ELR (cell line): Measurements from ENCODE around the gene PIP5K1A.
A peak's percentile ranks its signal among the peaks of the same experiment; 100 is the strongest.
"Not testable (repeated sequence)": the region's sequence is repeated elsewhere in the genome, so short reads cannot be mapped to it uniquely, and the experiment has no call there.

ENCODE experiments used
- DNase-seq: peaks from one replicate; pipeline ENCODE4 v3.0.0-alpha.2; 2015; ENCODE audit warnings: low read depth

PIP5K1A gene, protein sequence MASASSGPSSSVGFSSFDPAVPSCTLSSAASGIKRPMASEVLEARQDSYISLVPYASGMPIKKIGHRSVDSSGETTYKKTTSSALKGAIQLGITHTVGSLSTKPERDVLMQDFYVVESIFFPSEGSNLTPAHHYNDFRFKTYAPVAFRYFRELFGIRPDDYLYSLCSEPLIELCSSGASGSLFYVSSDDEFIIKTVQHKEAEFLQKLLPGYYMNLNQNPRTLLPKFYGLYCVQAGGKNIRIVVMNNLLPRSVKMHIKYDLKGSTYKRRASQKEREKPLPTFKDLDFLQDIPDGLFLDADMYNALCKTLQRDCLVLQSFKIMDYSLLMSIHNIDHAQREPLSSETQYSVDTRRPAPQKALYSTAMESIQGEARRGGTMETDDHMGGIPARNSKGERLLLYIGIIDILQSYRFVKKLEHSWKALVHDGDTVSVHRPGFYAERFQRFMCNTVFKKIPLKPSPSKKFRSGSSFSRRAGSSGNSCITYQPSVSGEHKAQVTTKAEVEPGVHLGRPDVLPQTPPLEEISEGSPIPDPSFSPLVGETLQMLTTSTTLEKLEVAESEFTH

DNA sequence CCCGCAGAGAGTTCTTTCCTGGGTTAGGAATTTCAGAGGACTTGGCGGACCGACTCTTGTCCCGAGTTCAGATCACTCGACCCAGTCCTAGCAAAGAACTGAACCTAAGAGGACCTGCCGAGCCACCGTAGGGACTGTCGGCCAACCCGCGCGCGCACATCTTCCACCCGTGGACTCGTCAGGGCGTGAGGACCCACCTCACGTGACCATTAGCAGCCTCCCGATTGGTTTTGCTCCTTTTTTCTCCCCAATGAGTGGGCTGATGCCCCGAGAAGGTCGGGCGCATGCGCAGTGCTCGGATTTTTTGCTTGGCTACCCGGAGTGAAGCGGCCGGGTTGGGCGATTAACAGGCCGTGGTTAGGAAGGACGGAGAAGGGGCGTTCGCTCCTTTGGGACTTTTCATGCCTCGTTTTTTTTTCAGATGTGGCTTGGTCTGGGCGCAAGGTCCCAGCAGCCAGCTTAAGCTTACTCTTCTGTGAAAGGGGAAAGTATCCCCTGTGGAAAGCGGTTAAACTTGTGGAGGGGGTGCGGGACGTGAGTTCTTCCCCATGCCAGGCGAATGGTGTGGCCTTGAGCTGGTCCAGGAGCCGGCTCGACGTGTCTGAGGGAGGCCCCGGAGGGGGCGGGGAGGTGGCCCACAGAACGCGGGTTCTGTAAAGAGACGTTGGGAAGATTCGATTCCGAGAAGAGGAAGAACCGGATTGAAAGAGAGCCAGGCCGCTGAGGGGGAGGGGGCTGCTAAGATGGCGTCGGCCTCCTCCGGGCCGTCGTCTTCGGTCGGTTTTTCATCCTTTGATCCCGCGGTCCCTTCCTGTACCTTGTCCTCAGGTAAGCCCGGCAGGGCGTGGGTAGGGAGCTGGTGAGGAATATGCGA lies at the start of gene PIP5K1A:
Gene PIP5K1A, plus strand, starts transcription at position 299 of the 874 bp plus-strand sequence. Its CDS starts 445 bp downstream, at position 744.
- peak; percentile 99 for DNase-seq

DNA sequence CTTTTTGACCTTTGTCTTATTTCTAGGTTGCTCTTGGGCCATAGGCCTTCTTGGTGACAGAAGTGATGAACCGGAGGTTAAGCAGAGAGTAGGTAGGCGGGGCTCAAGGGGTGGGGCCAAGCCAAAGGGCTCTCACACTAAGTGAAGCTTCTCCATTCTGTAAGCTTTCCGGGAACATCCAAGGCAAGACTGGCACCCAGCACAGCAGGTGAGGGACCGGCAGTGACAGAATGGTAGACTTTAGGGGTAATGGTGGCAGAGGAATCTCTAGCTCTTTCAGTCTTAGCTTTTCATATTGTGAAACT lies 41.9 kb upstream of the PIP5K1A start, which contains the start of gene TNFAIP8L2:
Gene TNFAIP8L2, plus strand, starts transcription at position 135 of the 305 bp plus-strand sequence. CDS start 2,049 bp downstream, outside the sequence.
- no peak for DNase-seq

DNA sequence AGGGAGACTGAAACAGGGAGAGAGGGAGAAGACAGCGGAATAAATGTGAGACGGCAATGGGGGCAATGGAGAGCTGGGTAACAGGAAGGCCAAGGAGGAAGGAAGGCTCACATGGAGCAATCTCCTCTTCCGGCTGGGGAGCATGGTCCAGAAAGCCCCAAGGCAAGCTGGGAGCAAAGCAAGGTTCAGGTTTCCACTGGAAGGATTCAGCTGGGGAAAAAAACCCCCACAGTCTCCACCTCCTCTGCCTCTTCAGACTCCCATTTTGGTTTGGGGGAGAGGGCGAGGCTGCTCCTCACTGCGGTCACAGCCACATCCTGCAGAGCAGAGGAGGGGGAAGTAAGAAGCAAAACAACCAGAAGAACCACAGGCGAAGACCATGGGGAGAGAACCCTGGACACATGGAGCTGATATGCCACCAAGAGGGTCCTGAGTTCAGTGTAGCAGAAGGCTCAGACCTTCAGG lies 41.3 kb upstream of the PIP5K1A start:
- no peak for DNase-seq

DNA sequence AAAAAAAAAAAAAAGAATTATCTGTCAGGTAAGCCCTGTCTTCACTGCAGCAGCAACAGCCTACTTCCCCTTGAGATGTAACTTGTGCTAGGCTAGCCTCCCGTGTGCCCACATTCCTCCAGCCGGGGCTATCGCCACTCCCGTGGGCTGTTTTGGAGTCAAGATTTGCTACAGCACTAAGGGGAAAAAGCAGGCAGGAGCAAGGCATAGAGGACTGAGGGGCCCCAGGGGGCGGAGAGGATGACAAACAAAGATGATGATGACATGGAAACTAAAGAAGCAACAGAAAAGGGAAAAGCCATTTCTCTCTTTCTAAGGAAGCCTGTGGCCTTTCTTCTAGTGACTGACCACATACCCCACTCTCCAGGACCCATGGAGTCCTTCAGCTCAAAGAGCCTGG lies 40.0 kb upstream of the PIP5K1A start:
- DNase-seq = no peak

GRCh38 chr1:151158751-151159251 lies 39.6 kb upstream of the PIP5K1A start:
- no peak for DNase-seq

DNA sequence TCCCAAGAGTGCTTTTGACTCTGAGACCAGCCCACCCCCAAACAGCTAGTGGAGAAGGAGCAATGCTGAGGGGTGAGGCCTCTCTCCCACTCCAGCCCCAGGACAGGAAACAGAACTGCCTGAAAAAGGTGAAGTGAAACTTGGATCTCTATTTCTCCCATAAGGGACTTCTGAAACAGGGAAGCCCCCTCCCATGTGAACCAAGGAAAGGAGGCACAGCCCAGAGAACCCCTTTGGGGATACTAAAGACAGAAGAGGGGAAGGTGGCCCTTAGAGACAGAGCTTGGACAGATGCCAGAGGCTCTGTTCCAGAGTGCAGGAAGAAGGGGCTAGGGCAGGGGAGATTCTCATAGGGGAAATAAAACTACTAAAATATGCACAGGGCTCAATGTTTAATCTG lies 39.0 kb upstream of the PIP5K1A start:
- DNase-seq = no peak

- no peak for DNase-seq
Observed at GRCh38 chr1:151164732-151165280, 33.5 kb upstream of the PIP5K1A start.

DNA sequence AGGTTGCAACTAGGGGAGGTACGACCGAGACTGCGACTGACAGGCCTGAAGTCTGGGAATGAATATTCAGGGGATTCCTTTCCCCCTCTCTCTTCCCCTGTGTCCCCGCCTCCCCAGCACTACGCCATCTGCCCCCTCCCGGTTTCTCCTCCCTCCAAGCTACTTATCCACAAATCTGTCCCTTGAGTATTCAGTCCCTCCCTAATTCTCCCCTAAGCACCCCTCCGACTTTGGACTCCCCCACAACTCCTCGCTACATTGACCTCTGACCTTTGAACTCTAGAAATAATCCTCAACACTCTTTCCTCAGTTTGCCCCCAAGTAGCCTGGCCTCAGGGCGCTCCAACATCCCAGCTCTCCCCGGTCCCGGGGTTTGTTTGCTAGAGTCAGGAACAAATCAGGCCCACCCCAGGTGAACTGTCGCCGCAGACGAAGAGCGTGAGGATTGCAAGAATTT lies 33.0 kb upstream of the PIP5K1A start:
- DNase-seq = peak; percentile 54

DNA sequence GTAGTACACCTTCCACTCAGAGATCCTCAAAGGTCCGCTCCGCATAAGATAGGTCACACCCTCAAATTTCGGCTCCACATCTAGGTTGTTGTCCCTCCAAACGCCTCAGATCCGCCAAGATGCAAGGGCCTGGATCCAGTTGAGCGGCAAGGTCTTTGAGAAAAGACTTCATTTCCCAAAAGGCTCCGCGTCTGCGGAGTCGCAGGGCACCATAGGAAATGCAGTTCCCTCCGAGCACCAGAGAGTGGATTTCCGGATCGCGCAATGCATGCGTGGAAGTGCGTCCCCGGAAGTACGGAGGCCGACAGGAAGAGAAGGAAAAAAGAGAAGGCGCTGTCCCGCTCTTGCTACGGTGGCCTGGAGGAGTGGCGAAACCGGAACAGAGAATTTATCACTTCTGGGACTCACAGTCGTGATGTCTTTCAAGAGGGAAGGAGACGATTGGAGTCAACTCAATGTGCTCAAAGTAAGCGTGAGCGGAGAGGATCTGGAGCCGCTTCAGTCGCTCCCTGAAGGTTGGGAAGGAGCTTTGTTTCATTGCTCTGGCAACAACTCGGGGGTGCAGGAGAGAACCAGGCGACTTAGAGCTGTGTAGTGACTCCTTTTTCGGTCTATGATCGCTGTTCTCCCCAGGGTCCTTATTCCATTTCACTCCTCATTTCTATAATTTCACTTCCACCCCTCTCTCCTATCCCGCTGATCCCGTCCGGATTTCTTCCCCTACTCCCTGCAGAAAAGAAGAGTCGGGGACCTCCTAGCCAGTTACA lies 32.4 kb upstream of the PIP5K1A start, which contains the start of the genes LYSMD1 and SCNM1:
Gene LYSMD1, minus strand, starts transcription at position 165 of the 767 bp plus-strand sequence. CDS start 644 bp downstream, outside the sequence.
Gene SCNM1, plus strand, starts transcription at position 407 of the 767 bp plus-strand sequence. Its CDS starts 9 bp downstream, at position 416.
- DNase-seq = peak; percentile 100

GRCh38 chr1:151166505-151166956 lies 31.8 kb upstream of the PIP5K1A start:
- peak; percentile 87 for DNase-seq

DNA sequence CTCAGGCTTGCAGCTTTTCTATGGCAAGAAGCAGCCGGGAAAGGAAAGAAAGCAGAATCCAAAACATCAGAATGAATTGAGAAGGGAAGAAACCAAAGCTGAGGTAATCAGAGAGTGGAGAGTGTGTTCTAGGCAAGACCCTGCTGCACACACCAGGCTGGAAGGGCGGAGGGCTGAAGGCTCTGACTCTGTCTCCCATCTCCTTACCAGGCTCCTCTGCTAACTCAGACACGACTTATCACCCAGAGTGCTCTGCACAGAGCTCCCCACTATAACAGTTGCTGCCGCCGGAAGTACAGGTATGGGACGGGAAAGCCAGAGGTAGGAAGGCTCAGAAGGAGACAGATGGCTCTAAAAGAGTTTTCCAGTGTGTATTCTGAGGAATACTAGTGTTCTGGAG lies 31.2 kb upstream of the PIP5K1A start:
- no peak for DNase-seq

DNA sequence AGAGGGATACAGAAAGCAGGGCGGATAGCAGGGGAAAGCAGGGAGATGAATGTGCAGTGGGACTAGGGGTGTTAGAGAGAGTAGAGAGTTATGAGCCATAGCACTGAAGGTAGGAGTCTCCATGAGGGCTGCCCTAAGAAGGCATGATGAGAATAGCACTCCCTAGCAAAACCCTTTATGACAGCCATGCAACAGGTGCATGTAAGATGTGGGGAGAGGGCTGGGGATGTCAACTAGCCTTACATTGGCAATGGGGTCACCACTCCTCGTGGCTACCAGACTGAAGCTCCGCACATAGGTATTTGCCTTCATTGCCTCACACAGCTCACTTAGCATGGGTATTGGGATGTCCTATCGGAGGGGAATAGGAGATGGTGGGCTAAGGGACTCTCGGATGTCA lies 27.2 kb upstream of the PIP5K1A start:
- DNase-seq = no peak

DNA sequence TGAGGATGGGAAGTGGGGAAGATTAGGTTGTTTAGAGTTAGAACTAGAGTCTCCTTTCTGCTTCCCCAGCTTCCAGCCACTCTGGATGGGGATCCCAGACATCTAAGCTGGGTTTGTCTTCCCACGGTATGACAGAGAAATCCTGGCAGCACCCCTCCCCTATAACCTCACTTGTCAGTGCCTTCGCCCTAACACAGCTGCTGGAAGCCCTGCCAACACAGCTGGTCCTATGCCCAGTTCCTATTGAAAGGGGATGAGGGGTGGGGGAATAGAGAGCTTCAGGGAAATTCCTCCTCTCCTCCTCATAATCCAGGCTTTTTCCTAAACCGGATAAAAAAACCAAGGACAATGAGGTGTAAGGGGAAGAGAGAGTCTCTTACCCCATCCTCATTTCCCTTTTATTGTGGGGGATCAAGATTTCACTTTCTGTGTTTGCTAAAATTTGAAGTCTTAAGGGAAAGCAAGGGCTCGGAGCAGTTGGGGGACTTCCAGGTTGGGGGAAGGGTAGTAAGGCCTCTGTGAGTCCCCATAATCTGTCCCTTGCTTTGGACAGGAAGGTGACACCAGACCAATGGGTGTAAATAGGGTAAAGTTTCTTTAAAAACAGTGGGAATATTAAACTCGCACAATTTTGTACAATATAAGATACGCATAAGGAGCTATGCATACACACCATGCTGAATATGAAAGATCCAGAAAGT lies 23.2 kb upstream of the PIP5K1A start:
- no peak for DNase-seq

DNA sequence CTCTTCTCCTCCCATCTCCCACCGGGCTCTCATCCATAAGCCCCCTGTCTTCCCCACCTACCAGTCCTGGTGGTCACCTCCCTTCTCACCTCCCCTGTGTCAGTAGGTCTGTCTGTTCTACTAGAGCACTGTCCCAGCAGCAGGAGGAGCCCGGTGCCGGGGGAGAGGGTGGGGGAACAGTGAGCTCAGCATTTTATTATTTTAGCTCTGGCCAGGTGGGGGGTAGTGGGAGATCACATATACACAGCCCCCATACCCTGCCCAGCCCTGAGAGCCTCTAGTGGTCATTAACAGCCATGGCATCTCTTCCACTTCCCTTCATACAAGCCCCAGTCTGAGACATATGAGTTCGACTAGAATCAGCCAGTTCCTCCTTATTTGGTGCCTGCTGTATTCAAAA lies 22.5 kb upstream of the PIP5K1A start, which contains the start of gene TMOD4:
Gene TMOD4, minus strand, starts transcription at position 119 of the 400 bp plus-strand sequence. CDS start 1,106 bp downstream, outside the sequence.
- DNase-seq = peak; percentile 40

- DNase-seq = no peak
Observed at GRCh38 chr1:151176514-151177045, 21.8 kb upstream of the PIP5K1A start.

- DNase-seq = no peak
Observed at GRCh38 chr1:151184211-151184610, 14.1 kb upstream of the PIP5K1A start.

DNA sequence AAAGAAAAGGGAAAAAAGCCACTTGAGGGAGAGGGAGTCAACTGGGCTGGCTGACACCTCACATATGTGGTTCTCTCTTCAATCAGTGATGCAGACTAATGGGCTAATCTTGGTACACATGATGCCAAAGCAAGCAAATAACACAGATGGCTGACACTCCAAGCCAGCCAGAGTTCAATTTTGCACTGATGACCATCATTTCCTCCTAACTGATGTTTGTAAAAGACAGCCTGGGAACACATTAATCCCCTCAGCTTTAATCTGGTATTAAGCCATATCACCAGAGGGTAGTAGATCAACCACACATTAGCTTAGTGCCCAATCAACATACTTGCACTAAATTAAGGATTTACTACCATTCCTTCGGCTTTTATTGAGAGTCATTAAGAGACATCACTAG lies 11.1 kb upstream of the PIP5K1A start:
- DNase-seq = no peak

GRCh38 chr1:151188667-151189066 lies 9.7 kb upstream of the PIP5K1A start:
- not testable (repeated sequence) for DNase-seq

DNA sequence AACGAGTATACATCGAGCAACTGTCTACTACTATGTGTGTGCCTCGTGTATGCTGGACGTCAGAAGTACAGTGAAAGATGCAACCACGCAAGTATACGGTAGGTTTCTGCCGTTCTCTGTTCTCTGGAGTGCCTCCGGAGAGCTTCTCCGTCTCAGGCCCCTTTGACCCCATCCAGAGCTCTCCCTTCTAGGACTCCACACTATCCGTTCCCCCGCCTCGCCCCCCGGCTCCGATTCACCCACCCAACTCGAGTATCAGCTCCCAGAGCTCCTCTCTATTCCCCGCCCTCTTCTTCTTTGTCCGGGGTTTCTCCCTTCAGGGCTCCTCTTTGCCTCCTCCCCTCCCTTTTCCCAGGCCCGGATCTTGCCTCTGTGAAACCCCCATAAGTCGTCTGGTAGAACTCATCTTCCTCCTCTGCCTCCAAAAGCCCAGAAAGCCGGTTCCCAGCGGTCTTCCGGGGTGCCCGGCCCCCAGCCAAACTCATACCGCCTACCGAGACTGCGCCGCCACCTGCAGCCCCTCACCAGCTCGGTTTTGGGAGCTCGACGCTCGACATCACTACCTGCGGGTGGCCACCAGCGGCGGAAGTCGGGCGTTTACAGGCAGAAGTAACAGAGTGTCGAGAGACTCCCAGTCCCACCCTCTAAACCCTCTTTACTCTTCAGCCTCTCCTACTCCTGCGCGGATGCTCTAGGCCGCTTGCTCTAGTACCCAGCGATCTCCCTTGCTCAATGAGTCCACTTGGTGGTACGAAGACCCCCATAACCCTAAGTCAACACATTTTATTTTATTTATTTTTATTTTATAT lies 8.5 kb upstream of the PIP5K1A start, which contains the start of gene VPS72:
Gene VPS72, minus strand, starts transcription at position 561 of the 809 bp plus-strand sequence. Its CDS starts 76 bp downstream, at position 485.
- peak; percentile 93 for DNase-seq
